GM18508 (cell line): Measurements from ENCODE around the gene AAK1.
"Not testable (repeated sequence)": the region's sequence is repeated elsewhere in the genome, so short reads cannot be mapped to it uniquely, and the experiment has no call there.

ENCODE experiments used
- ATAC-seq: cut with Tn5 transposase; IDR thresholded peaks from one replicate; pipeline ENCODE4 v1.9.1; 2021; ENCODE audit warnings: moderate number of reproducible peaks; ENCODE audit not compliant: insufficient read depth, unreplicated experiment

The AAK1 gene

GRCh38 chr2:69429491-69430183 is 213.9 kb downstream of the AAK1 start:
- ATAC-seq, result no peak

- no peak for ATAC-seq
Measured at GRCh38 chr2:69428981-69429380, 214.6 kb downstream of the AAK1 start.

GRCh38 chr2:69424419-69424818 is 219.1 kb downstream of the AAK1 start:
- ATAC-seq, result no peak

GRCh38 chr2:69422198-69422597 is 221.3 kb downstream of the AAK1 start:
- ATAC-seq, result no peak

GRCh38 chr2:69419111-69419510 is 224.4 kb downstream of the AAK1 start:
- ATAC-seq, result not testable (repeated sequence)

GRCh38 chr2:69416147-69416546 is 227.4 kb downstream of the AAK1 start:
- ATAC-seq, result no peak
